ENCODE results near the gene MKRN2. TPM values are rescaled to one million over a fixed set of nuclear protein-coding genes. Genes with fewer than 3 reads are reported as not detected.

Gene MKRN2
- polyA plus RNA-seq, 2 of the 4 experiments (the other 2 are of a cell fraction) = 19.0 to 34.3 TPM

DNA sequence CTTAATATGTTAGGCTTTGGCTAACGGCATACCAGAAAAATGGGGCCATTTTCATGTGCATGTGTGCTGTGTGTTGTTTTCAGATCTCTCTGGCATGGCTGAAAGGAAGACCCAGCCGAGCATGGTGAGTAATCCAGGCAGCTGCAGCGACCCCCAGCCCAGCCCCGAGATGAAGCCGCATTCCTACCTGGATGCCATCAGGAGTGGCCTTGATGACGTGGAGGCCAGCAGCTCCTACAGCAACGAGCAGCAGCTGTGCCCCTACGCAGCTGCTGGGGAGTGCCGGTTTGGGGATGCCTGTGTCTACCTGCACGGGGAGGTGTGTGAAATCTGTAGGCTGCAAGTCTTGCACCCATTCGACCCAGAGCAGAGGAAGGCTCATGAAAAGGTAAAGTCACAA is 15.1 kb downstream of the MKRN2 start:
- Histone ChIP-seq H3K27ac (no peak overlapping the region), H3K4me1 (no peaks in the 10 kb centered on the region), H3K9me3 (peaks cover under 1% of the 10 kb centered on the region; the same call in 1 of the 3 replicates), H3K4me2 (no peak overlapping the region), H3K4me3 (no peak overlapping the region)
- CTCF ChIA-PET = interaction anchor here (1.1 kb wide), 1 partner anchor 437 kb away, joined by 3 read pairs; no protein-coding TSS in a partner anchor
- POLR2A ChIA-PET = no interaction called here
- DNase-seq (ENCODE audit: low read depth in 1 of 2, low spot score in 1 of 2) = no peak
- FAIRE-seq = no peak
- ATAC-seq = no peak
- no peak for TF ChIP-seq POLR2A (IDR thresholded peaks at IDR 0.05; ENCODE audit: low read length)
- TF ChIP-seq CBX8 (IDR thresholded peaks at IDR 0.05) = no peak
- TF ChIP-seq MAFK (IDR thresholded peaks at IDR 0.05; ENCODE audit: partially characterized antibody) = no peak
- no peak for TF ChIP-seq RNF2 (IDR thresholded peaks at IDR 0.05; ENCODE audit: borderline replicate concordance, low read depth)
- TF ChIP-seq, protein P1, sequence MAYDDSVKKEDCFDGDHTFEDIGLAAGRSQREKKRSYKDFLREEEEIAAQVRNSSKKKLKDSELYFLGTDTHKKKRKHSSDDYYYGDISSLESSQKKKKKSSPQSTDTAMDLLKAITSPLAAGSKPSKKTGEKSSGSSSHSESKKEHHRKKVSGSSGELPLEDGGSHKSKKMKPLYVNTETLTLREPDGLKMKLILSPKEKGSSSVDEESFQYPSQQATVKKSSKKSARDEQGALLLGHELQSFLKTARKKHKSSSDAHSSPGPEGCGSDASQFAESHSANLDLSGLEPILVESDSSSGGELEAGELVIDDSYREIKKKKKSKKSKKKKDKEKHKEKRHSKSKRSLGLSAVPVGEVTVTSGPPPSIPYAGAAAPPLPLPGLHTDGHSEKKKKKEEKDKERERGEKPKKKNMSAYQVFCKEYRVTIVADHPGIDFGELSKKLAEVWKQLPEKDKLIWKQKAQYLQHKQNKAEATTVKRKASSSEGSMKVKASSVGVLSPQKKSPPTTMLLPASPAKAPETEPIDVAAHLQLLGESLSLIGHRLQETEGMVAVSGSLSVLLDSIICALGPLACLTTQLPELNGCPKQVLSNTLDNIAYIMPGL (CRISPR knock-in tag; IDR thresholded peaks at IDR 0.05; ENCODE audit: borderline replicate concordance) = no peak
- TF ChIP-seq ZC3H11A (IDR thresholded peaks at IDR 0.05) = no peak
- TF ChIP-seq ZFP36 (IDR thresholded peaks at IDR 0.05; ENCODE audit: borderline replicate concordance, partially characterized antibody) = no peak
- no peak for TF ChIP-seq CHD4 (IDR thresholded peaks at IDR 0.05; ENCODE audit: borderline replicate concordance)
- TF ChIP-seq SMC3 (IDR thresholded peaks at IDR 0.05) = no peak
- TF ChIP-seq KDM5A (IDR thresholded peaks at IDR 0.05) = no peak
- no peak for TF ChIP-seq TP53 (CRISPR knock-in tag; IDR thresholded peaks at IDR 0.05)
- WGBS (ENCODE audit: missing lambda C conversion rate) = 91% methylated on average over 9 of the region's 11 CpGs

DNA sequence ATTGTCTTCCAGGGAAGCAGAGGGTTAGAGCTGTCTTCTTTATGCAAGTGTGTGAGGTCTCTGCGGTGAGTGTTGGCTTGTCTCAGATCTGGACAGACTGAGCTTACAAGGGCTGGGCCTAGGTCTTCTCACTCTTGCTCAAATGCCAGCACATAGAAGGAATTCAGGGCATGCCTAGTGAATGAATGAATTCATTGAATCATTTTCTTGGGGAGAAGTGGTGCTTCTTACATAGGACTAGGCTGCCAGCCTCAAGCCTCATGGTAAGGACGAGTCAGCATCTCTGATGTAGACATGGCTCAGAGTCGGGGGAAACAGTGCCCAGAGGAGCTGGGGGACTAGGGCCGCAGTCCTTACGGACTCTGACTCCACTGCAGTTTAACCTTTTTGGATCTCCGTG is 17.2 kb downstream of the MKRN2 start:
- no peaks in the 10 kb centered on the region for H3K4me1 ChIP-seq
- no peak overlapping the region for H3K27ac ChIP-seq
- no peak overlapping the region for H3K4me3 ChIP-seq
- FAIRE-seq (no peak), ATAC-seq (no peak), DNase-seq (ENCODE audit: low read depth in 1 of 2, low spot score in 1 of 2) (no peak)
- TF ChIP-seq CHD4 (IDR thresholded peaks at IDR 0.05; ENCODE audit: borderline replicate concordance) (no peak), RARB (CRISPR knock-in tag; IDR thresholded peaks at IDR 0.05) (no peak), EP300 (IDR thresholded peaks at IDR 0.05) (no peak), FOSB (CRISPR knock-in tag; IDR thresholded peaks at IDR 0.05) (no peak), NPAS2 (CRISPR knock-in tag; IDR thresholded peaks at IDR 0.05; ENCODE audit: borderline replicate concordance) (no peak), CHD2 (IDR thresholded peaks at IDR 0.05; ENCODE audit: low read length, partially characterized antibody) (no peak), POLR2A (IDR thresholded peaks at IDR 0.05; ENCODE audit: low read length) (no peak), TFCP2L1 (CRISPR knock-in tag; IDR thresholded peaks at IDR 0.05) (no peak), RNF2 (IDR thresholded peaks at IDR 0.05; ENCODE audit: borderline replicate concordance, low read depth) (no peak), HOXA7 (CRISPR knock-in tag; IDR thresholded peaks at IDR 0.05) (no peak), POLR2AphosphoS2 (conservative IDR thresholded peaks at IDR 0.05; ENCODE audit: low read length) (no peak), CBX2 (IDR thresholded peaks at IDR 0.05; ENCODE audit: borderline replicate concordance, low read depth) (no peak)
- TF ChIP-seq, protein P2, sequence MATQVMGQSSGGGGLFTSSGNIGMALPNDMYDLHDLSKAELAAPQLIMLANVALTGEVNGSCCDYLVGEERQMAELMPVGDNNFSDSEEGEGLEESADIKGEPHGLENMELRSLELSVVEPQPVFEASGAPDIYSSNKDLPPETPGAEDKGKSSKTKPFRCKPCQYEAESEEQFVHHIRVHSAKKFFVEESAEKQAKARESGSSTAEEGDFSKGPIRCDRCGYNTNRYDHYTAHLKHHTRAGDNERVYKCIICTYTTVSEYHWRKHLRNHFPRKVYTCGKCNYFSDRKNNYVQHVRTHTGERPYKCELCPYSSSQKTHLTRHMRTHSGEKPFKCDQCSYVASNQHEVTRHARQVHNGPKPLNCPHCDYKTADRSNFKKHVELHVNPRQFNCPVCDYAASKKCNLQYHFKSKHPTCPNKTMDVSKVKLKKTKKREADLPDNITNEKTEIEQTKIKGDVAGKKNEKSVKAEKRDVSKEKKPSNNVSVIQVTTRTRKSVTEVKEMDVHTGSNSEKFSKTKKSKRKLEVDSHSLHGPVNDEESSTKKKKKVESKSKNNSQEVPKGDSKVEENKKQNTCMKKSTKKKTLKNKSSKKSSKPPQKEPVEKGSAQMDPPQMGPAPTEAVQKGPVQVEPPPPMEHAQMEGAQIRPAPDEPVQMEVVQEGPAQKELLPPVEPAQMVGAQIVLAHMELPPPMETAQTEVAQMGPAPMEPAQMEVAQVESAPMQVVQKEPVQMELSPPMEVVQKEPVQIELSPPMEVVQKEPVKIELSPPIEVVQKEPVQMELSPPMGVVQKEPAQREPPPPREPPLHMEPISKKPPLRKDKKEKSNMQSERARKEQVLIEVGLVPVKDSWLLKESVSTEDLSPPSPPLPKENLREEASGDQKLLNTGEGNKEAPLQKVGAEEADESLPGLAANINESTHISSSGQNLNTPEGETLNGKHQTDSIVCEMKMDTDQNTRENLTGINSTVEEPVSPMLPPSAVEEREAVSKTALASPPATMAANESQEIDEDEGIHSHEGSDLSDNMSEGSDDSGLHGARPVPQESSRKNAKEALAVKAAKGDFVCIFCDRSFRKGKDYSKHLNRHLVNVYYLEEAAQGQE (IDR thresholded peaks at IDR 0.05) = no peak
- TF ChIP-seq, protein P3, sequence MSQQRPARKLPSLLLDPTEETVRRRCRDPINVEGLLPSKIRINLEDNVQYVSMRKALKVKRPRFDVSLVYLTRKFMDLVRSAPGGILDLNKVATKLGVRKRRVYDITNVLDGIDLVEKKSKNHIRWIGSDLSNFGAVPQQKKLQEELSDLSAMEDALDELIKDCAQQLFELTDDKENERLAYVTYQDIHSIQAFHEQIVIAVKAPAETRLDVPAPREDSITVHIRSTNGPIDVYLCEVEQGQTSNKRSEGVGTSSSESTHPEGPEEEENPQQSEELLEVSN (IDR thresholded peaks at IDR 0.05; ENCODE audit: borderline replicate concordance, low read depth) = no peak
- TF ChIP-seq, protein P4, sequence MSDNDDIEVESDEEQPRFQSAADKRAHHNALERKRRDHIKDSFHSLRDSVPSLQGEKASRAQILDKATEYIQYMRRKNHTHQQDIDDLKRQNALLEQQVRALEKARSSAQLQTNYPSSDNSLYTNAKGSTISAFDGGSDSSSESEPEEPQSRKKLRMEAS (IDR thresholded peaks at IDR 0.05) = no peak
- TF ChIP-seq, protein P5, sequence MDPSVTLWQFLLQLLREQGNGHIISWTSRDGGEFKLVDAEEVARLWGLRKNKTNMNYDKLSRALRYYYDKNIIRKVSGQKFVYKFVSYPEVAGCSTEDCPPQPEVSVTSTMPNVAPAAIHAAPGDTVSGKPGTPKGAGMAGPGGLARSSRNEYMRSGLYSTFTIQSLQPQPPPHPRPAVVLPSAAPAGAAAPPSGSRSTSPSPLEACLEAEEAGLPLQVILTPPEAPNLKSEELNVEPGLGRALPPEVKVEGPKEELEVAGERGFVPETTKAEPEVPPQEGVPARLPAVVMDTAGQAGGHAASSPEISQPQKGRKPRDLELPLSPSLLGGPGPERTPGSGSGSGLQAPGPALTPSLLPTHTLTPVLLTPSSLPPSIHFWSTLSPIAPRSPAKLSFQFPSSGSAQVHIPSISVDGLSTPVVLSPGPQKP (IDR thresholded peaks at IDR 0.05; ENCODE audit: low read depth, low read length) = no peak
- TF ChIP-seq, protein P6, sequence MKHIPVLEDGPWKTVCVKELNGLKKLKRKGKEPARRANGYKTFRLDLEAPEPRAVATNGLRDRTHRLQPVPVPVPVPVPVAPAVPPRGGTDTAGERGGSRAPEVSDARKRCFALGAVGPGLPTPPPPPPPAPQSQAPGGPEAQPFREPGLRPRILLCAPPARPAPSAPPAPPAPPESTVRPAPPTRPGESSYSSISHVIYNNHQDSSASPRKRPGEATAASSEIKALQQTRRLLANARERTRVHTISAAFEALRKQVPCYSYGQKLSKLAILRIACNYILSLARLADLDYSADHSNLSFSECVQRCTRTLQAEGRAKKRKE (CRISPR knock-in tag; IDR thresholded peaks at IDR 0.05; ENCODE audit: low read depth) = no peak
- CTCF ChIA-PET = interaction anchor here (0.5 to 1.4 kb wide), 4 partner anchors 21 to 279 kb away, joined by 3 read pairs; no protein-coding TSS in a partner anchor
- H3K4me2 ChIP-seq = no peak overlapping the region
- POLR2A ChIA-PET = no interaction called here
- WGBS (ENCODE audit: missing lambda C conversion rate) = 96% methylated on average over 6 of the region's 6 CpGs
- no peaks in the 10 kb centered on the region for H3K9me3 ChIP-seq

Measured in A549 (cell line).